T-helper 17 cell (primary cell): ENCODE results near the gene POMP. TPM values are rescaled to one million over a fixed set of nuclear protein-coding genes. Genes with fewer than 3 reads are reported as not detected.

Experiments
- ATAC-seq: fragments of 150-1000 bp; cut with Tn5 transposase; 2 replicates; pipeline ENCODE4 v1.10.0; 2021; ENCODE audit warnings: mild to moderate bottlenecking, moderate library complexity
- DNase-seq, 3 donors: peaks; one replicate each; pipeline versions ENCODE4 v3.0.0 to v3.0.0-alpha.2; 2020 to 2021
- H3K9me3 ChIP-seq: one replicate; pipeline ENCODE4 v1.7.0; 2013; ENCODE audit warnings: low read length, mild to moderate bottlenecking; ENCODE audit not compliant: control insufficient read depth, poor library complexity, severe bottlenecking
- H3K27ac Mint-ChIP-seq: one replicate; pipeline ENCODE4 v1.8.0; 2022; ENCODE audit warnings: mild to moderate bottlenecking, moderate library complexity, mixed read lengths
- H3K27me3 Mint-ChIP-seq: one replicate; pipeline ENCODE4 v1.8.0; 2022; ENCODE audit warnings: mixed read lengths
- H3K36me3 Mint-ChIP-seq: one replicate; pipeline ENCODE4 v1.8.0; 2022; ENCODE audit warnings: low read depth, mixed read lengths
- H3K4me1 Mint-ChIP-seq: one replicate; pipeline ENCODE4 v1.8.0; 2022; ENCODE audit warnings: mild to moderate bottlenecking, mixed read lengths
- H3K4me3 Mint-ChIP-seq: one replicate; pipeline ENCODE4 v1.8.0; 2022; ENCODE audit warnings: mild to moderate bottlenecking, moderate library complexity, mixed read lengths
- total RNA-seq, 4 donors: library from RNA in 2 of 4; stranded (reverse) in 2 of 4; gene quantifications; one replicate each; pipeline ENCODE4 v1.2.3 and lab custom pipeline; 2022 to 2026

POMP gene, protein sequence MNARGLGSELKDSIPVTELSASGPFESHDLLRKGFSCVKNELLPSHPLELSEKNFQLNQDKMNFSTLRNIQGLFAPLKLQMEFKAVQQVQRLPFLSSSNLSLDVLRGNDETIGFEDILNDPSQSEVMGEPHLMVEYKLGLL
- total RNA-seq (10 to 100 TPM; 22.9 to 29.4 TPM), total RNA-seq (lab: John Stamatoyannopoulos, UW) (35.7 to 51.1 reads per million in 2 donors)

DNA sequence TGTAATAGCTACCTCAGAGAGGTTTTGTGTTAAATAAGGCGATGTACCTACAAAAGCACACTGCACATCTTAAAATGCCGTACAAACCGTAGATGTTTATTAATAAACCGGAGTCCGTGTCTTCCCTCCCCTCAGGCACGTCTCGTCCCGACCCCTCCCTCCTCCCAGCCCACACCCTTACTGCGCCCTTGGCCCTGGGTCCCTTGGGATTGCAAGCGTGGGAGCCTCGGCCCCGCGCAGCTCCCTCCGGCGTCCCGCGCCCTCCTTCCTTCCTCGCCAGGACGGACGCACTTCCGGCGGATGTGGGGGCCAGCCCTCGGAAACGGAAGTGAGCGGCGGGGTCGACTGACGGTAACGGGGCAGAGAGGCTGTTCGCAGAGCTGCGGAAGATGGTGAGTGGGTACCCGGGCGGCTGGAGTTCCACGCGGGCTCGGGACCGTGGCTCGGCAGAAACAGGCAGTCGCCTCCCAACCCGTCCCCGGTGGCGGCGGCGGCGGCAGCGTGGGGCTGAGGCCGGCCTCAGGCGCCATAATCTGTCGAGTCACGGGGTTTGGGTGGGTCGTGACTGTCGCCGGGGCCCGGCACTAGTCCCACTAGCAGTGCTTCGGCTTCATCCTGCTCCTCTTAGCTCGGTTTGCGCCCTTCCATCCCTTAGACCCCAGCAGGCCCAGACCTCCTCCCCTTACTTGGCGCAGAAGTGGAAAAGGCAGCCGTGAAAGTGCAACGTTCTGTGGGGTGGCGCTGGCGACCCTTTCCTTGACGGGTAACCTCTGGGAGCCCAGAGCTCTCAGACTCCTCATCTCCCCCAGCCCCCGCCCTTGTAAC is at the start of gene POMP:
Gene POMP, plus strand, starts transcription at position 335 of the 825 bp plus-strand sequence. Its CDS starts 55 bp downstream, at position 390.
- peak within 1 kb of the TSS; percentile 94 for H3K4me3 Mint-ChIP-seq
- H3K36me3 Mint-ChIP-seq, result peaks cover 6% of the 10 kb centered on the region
- peaks cover 57% of the 10 kb centered on the region for H3K4me1 Mint-ChIP-seq
- H3K27ac Mint-ChIP-seq, result peak within 1 kb of the TSS; percentile 97
- DNase-seq, result peak; percentile 84 to 85 (median 85)
- H3K9me3 ChIP-seq, result no peaks in the 10 kb centered on the region
- no peaks in the 10 kb centered on the region for H3K27me3 Mint-ChIP-seq
- ATAC-seq, result peak; percentile 91

DNA sequence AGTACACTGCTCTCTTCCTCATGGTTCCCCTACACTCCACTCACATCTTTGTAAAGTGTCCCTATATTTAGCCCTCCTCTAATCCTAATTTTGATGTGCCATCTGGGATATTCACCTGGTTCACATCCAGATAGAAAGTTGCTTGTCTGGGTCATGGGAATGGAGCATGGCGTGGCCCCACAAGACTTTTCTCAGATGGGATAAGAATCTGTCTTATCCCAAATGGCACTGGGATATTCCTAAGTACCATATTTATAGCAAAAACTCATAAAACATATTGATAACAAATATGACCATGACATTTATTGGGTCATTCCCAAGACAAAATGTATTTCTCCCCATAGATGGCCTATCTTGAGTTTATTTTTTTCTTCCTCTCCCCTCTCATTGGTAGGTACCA is 49.5 kb upstream of the POMP start:
- H3K36me3 Mint-ChIP-seq, result no peaks in the 10 kb centered on the region
- ATAC-seq (no peak), DNase-seq (no peak)
- peak overlapping the region; percentile 65 for H3K27ac Mint-ChIP-seq
- peaks cover 23% of the 10 kb centered on the region for H3K4me1 Mint-ChIP-seq
- H3K27me3 Mint-ChIP-seq, result no peaks in the 10 kb centered on the region
- H3K9me3 ChIP-seq, result no peaks in the 10 kb centered on the region
- H3K4me3 Mint-ChIP-seq, result no peak overlapping the region

DNA sequence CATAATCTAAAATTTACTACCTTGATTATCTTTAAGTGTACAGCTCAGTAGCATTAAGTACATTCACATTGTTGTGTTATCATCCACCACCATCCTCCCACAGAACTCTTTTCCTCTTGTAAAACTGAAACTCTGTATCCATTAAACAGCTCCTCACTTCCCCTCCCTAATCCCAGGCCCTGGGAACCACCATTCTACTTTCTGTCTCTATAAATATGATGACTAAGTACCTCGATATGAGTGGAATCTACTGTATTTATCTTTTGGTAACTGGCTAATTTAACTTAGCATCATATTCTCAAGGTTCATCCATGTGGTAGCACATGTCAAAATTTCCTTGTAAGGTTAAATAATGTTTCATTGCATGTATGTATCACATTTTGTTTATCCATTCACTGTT is 49.0 kb upstream of the POMP start:
- no peak for DNase-seq
- no peaks in the 10 kb centered on the region for H3K9me3 ChIP-seq
- ATAC-seq, result no peak
- no peaks in the 10 kb centered on the region for H3K27me3 Mint-ChIP-seq
- no peaks in the 10 kb centered on the region for H3K36me3 Mint-ChIP-seq
- H3K4me3 Mint-ChIP-seq, result no peak overlapping the region
- peaks cover 23% of the 10 kb centered on the region for H3K4me1 Mint-ChIP-seq
- H3K27ac Mint-ChIP-seq, result peak overlapping the region; percentile 65

DNA sequence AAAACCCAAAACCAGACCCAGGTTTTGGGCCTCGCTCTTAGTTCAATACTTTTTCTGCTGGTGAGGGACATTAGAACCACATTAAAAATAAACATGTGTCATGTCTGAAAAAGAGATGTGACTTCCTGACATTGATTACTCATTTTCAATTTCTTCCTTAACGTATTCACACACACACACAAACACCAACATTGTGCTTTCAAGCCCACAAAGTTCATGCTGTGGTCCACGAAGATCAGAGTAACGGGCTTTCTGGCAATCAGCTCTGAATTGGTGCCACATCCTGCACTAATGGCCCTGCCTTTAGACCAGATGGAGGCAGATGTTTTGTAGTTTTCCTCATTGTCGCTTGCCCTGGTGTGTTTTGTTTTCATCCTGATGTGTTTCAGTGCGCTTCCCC is 47.9 kb upstream of the POMP start:
- ATAC-seq, result no peak
- Mint-ChIP-seq H3K4me3 (peak overlapping the region; percentile 41), H3K27ac (peak overlapping the region; percentile 8)

DNA sequence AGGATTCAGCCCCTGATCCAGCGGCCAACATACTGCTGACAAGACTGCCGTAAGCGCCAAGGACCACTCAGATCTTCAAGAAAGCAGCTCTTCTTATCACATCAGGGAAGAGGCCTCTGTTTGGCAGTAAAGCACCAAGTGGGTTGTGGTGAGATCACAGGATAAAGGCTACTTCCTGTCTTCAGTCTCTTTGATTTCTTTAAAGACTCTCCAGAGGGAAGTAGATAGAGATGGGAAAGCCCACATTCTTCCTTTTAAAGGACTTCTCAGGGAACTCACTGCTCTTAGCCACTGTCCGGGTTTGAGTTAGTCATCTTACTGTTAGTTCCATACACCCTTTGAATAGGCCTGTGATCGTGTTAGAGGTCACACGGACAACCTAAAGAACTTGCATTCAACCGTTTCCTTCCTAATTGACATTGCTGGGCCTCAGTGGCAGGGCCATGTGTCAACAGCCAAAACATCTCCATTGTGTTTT is 47.2 kb upstream of the POMP start:
- Mint-ChIP-seq H3K27me3 (no peaks in the 10 kb centered on the region), H3K36me3 (no peaks in the 10 kb centered on the region), H3K4me1 (peaks cover 23% of the 10 kb centered on the region), H3K4me3 (peak overlapping the region; percentile 41), H3K27ac (peak overlapping the region; percentile 11)
- H3K9me3 ChIP-seq, result no peaks in the 10 kb centered on the region
- no peak for DNase-seq
- peak; percentile 90 for ATAC-seq

More for the DNA sequence above, 47.9 kb upstream of the POMP start:
- DNase-seq, result no peak
- Mint-ChIP-seq H3K4me1 (peaks cover 23% of the 10 kb centered on the region), H3K27me3 (no peaks in the 10 kb centered on the region), H3K36me3 (no peaks in the 10 kb centered on the region)
- no peaks in the 10 kb centered on the region for H3K9me3 ChIP-seq

DNA sequence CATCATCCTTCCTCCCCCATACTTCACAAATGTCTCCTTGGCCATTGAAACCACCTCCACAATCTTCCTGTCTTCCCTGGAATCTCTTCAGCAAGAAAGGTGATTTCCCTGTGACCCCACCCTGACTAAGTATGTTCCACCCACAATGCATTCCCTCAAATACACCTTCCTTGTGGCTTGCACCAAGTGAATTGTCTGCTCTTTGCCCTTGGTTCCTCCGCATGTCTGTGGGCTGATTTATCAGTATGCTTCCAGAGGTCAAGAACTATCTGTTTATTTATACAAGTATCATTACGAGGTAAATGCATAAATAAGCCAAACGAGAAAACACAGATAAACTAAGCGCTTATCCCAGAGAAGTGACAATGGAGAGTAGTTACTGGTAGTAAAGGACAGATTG is 45.4 kb upstream of the POMP start:
- ATAC-seq (no peak), DNase-seq (no peak)
- Mint-ChIP-seq H3K4me1 (peaks cover 23% of the 10 kb centered on the region), H3K4me3 (no peak overlapping the region), H3K27me3 (no peaks in the 10 kb centered on the region), H3K27ac (no peak overlapping the region), H3K36me3 (no peaks in the 10 kb centered on the region)
- no peaks in the 10 kb centered on the region for H3K9me3 ChIP-seq

DNA sequence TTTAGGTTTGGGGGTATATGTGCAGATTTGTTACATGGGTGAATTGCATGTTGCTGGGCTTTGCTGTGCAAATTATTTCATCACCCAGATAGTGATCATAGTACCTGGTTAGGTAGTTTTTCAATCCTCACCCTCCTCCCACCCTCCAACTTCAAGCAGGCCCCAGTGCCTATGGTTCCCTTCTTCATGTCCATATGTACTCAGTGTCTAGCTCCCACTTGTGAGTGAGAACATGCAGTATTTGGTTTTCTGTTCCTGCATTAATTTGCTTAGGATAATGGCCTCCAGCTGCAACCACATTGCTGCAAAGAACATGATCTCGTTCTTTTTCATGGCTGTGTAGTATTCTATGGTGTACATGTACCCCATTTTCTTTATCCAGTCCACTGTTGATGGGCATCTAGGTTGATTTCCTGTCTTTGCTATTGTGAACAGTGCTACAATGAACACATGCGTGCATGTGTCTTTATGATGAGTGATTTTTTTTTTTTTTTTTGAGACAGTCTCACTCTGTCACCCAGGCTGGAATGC is 42.9 kb upstream of the POMP start:
- no peaks in the 10 kb centered on the region for H3K36me3 Mint-ChIP-seq
- H3K27ac Mint-ChIP-seq, result no peak overlapping the region
- ATAC-seq, result no peak
- H3K4me1 Mint-ChIP-seq, result peaks cover 16% of the 10 kb centered on the region
- H3K4me3 Mint-ChIP-seq, result no peak overlapping the region
- no peaks in the 10 kb centered on the region for H3K27me3 Mint-ChIP-seq
- no peaks in the 10 kb centered on the region for H3K9me3 ChIP-seq
- DNase-seq, result no peak

DNA sequence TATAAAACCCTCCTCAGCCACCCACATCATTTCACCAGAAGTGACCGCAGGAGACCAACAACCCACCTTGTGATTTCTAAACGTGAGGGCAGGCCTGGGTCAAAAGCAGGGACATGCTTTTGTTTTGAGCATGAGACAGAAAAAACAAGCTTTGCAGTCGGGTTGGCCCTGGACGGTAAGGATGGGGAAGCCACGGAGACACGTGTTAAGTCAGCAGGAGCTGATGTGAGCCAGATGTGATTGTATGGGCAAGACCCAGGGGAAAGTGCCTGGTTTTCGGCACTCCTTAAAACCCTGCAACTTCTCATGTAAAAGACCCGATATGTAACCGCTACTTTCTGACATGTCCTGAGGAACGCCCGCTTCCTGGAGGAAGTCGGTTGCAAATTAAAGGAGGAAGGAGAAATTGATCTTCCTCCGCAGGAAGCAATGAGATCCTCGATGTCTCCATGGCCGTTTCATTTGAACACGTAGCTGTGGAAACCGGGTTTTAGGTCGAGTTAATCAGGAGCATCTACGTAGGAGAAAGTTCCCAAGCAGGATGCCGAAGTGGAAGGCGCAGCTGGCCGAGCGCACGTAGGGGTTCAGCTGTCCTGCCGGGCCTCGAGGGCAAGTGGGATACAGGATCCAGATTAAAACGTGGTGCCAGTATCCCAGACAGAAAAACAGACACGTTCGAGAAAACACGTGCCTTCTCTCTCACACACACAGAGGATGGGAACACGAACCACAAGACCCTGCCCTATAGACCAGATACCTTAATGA is 40.5 kb upstream of the POMP start:
- ATAC-seq, result no peak
- no peak for DNase-seq
- no peak overlapping the region for H3K27ac Mint-ChIP-seq
- H3K4me1 Mint-ChIP-seq, result peaks cover 2% of the 10 kb centered on the region
- no peak overlapping the region for H3K4me3 Mint-ChIP-seq
- no peaks in the 10 kb centered on the region for H3K36me3 Mint-ChIP-seq
- H3K9me3 ChIP-seq, result no peaks in the 10 kb centered on the region
- H3K27me3 Mint-ChIP-seq, result no peaks in the 10 kb centered on the region

DNA sequence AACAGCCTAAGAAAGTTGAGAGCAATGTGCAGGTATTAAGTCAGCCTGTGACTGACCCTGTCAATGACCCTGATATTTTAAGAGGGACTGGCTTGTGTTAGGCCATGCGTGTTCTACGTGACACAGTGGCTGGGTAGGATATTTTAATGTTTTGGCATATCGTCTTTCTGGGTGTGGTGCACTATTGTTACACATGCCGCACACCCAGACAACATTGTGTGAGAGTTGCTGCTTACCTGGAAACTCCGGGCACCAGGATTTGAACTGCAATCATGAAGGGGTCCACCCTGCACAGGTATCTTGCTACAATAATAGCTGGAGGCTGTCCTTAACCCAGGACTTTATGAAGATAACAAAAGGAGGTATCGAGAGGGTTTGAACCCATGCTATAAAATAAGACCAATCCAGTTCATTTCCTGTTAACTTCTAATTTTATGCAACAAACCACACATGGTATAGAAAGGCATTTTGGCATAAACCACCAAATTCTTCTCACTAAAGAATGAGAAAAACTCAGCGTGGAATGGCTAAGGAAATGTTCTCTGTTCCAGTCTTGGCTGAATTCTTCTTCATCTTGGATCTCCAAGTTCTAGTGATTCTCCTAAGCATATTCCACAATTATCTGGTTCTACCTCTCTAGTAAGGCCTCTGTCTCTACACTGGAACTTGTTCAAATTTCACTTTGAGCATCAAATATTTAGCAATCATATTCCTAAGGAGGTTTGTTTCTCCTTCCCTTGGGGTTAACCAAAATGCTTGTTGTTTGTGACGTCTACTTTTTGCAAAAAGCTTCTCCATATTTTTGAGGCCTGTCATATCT is 38.7 kb upstream of the POMP start:
- no peaks in the 10 kb centered on the region for H3K9me3 ChIP-seq
- DNase-seq (no peak), ATAC-seq (no peak)
- Mint-ChIP-seq H3K4me1 (peaks cover 7% of the 10 kb centered on the region), H3K36me3 (no peaks in the 10 kb centered on the region), H3K27me3 (no peaks in the 10 kb centered on the region), H3K27ac (no peak overlapping the region), H3K4me3 (no peak overlapping the region)

DNA sequence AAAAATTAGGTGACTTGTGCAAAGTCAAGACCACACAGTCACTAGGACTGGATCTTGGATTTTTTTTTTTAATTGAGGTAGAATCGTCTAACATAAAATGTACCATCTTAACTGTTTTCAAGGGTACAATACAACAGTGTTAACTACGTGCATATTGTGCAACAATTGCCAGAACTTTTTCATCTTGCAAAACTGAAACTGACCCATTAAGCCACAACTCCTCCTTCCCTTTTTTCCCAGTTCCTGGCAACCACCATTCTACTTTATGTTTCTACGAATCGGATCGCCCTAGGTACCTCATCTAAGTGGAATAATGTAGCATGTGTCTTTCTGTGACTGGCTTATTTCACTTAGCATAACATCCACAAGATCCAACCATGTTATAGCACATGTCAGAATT is 37.5 kb upstream of the POMP start:
- Mint-ChIP-seq H3K27me3 (no peaks in the 10 kb centered on the region), H3K4me1 (peaks cover 7% of the 10 kb centered on the region), H3K27ac (no peak overlapping the region), H3K36me3 (no peaks in the 10 kb centered on the region), H3K4me3 (no peak overlapping the region)
- DNase-seq (no peak), ATAC-seq (no peak)
- H3K9me3 ChIP-seq, result no peaks in the 10 kb centered on the region

DNA sequence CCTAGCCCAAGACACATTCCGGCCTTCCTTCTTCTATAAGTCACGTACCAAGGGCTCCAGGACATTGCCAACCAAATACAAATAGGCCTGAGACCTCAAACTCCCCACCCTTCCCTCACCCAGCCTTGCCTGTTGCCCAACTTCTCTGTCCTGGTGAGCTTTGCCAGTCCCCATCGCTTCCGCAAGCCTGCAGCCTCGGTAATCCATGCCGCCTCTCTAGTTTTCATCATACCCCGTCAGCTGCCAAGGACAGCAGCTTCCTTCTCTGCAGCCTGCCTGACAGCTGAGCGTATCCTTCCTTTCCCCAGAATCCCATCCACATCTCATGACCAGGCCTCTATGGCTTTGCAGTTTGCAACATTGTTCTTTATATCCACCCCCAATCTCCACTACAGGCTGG is 36.6 kb upstream of the POMP start:
- no peaks in the 10 kb centered on the region for H3K36me3 Mint-ChIP-seq
- no peaks in the 10 kb centered on the region for H3K9me3 ChIP-seq
- H3K27me3 Mint-ChIP-seq, result no peaks in the 10 kb centered on the region
- peaks cover 7% of the 10 kb centered on the region for H3K4me1 Mint-ChIP-seq
- H3K4me3 Mint-ChIP-seq, result no peak overlapping the region
- DNase-seq, result no peak
- no peak overlapping the region for H3K27ac Mint-ChIP-seq
- no peak for ATAC-seq

DNA sequence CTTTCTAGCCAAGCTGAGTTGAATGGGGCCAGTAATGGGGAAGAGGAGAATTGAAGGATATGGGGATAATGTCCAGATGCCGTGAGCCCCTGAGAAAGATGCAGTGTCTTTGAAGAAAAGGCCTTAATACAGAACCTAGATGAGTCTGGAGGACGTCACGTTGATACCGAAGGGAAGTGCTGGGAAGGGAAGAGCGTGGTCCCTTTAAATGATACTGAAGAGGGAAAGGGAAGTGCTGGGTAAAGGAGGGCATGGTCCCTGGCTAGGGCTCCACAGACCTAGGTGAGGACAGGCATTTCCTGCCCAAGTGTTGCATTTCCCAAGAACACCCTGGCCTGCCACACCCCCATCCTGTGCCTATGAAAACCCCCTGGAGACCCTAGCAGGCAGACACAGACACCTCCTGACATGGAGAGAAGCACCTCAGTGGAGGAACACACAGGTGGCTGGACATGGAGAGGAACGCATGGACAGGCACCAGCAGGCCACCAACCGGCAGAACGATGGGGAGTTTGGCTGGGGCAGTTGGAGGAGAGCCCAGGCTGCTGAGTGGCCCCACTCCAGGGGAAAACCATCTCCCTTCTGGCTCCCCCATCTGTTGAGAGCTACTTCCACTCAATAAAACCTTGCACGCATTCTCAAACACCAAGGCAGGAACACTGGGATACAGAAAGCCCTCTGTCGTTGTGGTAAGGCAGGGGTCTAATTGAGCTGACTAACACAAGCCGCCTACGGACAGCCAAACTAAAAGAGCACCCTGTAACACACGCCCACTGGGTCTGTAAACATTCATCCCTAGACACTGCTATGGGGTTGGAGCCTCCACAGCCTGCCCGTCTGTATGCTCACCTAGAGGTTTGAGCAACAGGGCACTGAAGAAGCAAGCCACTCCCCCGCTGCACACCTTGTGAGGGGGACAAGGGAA is 34.9 kb upstream of the POMP start:
- H3K4me1 Mint-ChIP-seq, result peaks cover 7% of the 10 kb centered on the region
- no peak for DNase-seq
- no peak overlapping the region for H3K27ac Mint-ChIP-seq
- ATAC-seq, result no peak
- no peak overlapping the region for H3K4me3 Mint-ChIP-seq
- H3K27me3 Mint-ChIP-seq, result no peaks in the 10 kb centered on the region
- no peaks in the 10 kb centered on the region for H3K9me3 ChIP-seq
- no peaks in the 10 kb centered on the region for H3K36me3 Mint-ChIP-seq
